Gastrocnemius medialis (tissue), 4 donors: ENCODE data around the gene BIRC6. TPM values are rescaled to one million over a fixed set of nuclear protein-coding genes. Genes with fewer than 3 reads are reported as not detected.

Source experiments
- ATAC-seq, 2 donors: fragments of 150-250 bp; one replicate each; pipeline ENCODE4 v1.9.1; 2016
- DNase-seq, 2 donors: peaks; one replicate each; pipeline ENCODE4 v3.0.0-alpha.2; 2019
- H3K27ac ChIP-seq, 4 donors: fragments of 200-600 bp; sonication (generic); 1 replicate in 1 of 4; 2 replicates in 3 of 4; pipeline ENCODE4 v1.5.1; 2016 to 2018; ENCODE audit warnings: mild to moderate bottlenecking in 2 of 4, moderate library complexity in 1 of 4
- H3K27me3 ChIP-seq, 3 donors: fragments of 200-600 bp; sonication (generic) in 2 of 3; 1 replicate in 1 of 3; 2 replicates in 2 of 3; pipeline versions ENCODE4 v1.5.1 to v1.6.0; 2016 to 2019; ENCODE audit warnings: mild to moderate bottlenecking in 1 of 3, moderate library complexity in 1 of 3
- H3K36me3 ChIP-seq, 2 donors: fragments of 200-600 bp; sonication (generic) in 1 of 2; one replicate each; pipeline ENCODE4 v1.5.1; 2017 to 2018
- H3K4me1 ChIP-seq, 2 donors: fragments of 200-600 bp; sonication (generic) in 1 of 2; one replicate each; pipeline ENCODE4 v1.5.1; 2016 to 2017; ENCODE audit warnings: mild to moderate bottlenecking in 2 of 2
- H3K4me3 ChIP-seq, 4 donors: fragments of 200-600 bp; sonication (generic) in 3 of 4; 1 replicate in 1 of 4; 2 replicates in 3 of 4; pipeline ENCODE4 v1.5.1; 2016 to 2019; ENCODE audit warnings: mild to moderate bottlenecking in 2 of 4
- H3K9me3 ChIP-seq, 3 donors: fragments of 200-600 bp; sonication (generic) in 2 of 3; 1 replicate in 1 of 3; 2 replicates in 2 of 3; pipeline ENCODE4 v1.5.1; 2016 to 2019
- POLR2A ChIP-seq, 2 donors: fragments of 450-650 bp; IDR thresholded peaks; one replicate each; pipeline ENCODE4 v1.6.1; 2017; ENCODE audit warnings: antibody characterized with exemption in 2 of 2, mild to moderate bottlenecking in 2 of 2, moderate library complexity in 2 of 2
- in situ Hi-C, 4 donors: fragments of 200-750 bp; cut with MboI; loops; one replicate each; pipeline versions ENCODE4 v1.15.0 to v1.8.0; 2017; ENCODE audit warnings: low sequenced_read_pairs in 4 of 4
- intact Hi-C: fragments of 100-400 bp; cut with DNase I; formaldehyde crosslinking; loops from one replicate; pipeline ENCODE4 v1.15.1; 2023; ENCODE audit warnings: low total_unique reads
- total RNA-seq, 4 donors: library from RNA; depleted of rRNA; stranded (reverse); fragments of >200 nt; gene quantifications; one replicate each; pipeline versions ENCODE4 v1.1.0 to v1.2.3, GENCODE V29; 2016
- TF ChIP-seq, protein P1 (sequence below), 5 experiments: fragments of 450-650 bp in 3 of 5; fragments of 200-600 bp in 2 of 5; sonication (generic) in 2 of 5; IDR thresholded peaks in 4 of 5; conservative IDR thresholded peaks in 1 of 5; 1 replicate in 4 of 5; 2 replicates in 1 of 5; pipeline ENCODE4 v1.5.1; 2016 to 2019; ENCODE audit warnings: antibody characterized with exemption in 5 of 5, mild to moderate bottlenecking in 3 of 5, moderate library complexity in 3 of 5

BIRC6 gene
- total RNA-seq, 4 donors from 2014 or later, result 60.1 to 107 (median 77.6) TPM

GRCh38 chr2:32463110-32463509 is 106.3 kb downstream of the BIRC6 start:
- TF ChIP-seq, protein P1, sequence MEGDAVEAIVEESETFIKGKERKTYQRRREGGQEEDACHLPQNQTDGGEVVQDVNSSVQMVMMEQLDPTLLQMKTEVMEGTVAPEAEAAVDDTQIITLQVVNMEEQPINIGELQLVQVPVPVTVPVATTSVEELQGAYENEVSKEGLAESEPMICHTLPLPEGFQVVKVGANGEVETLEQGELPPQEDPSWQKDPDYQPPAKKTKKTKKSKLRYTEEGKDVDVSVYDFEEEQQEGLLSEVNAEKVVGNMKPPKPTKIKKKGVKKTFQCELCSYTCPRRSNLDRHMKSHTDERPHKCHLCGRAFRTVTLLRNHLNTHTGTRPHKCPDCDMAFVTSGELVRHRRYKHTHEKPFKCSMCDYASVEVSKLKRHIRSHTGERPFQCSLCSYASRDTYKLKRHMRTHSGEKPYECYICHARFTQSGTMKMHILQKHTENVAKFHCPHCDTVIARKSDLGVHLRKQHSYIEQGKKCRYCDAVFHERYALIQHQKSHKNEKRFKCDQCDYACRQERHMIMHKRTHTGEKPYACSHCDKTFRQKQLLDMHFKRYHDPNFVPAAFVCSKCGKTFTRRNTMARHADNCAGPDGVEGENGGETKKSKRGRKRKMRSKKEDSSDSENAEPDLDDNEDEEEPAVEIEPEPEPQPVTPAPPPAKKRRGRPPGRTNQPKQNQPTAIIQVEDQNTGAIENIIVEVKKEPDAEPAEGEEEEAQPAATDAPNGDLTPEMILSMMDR (IDR thresholded peaks at IDR 0.05 in 4 of 5, conservative IDR thresholded peaks at IDR 0.05 in 1 of 5), result no peak
- TF ChIP-seq POLR2A (IDR thresholded peaks at IDR 0.05), result no peak
- intact Hi-C loops (loop anchor here (5.0 kb wide), 1 partner anchor 36 kb away; no protein-coding TSS in a partner anchor), in situ Hi-C loops (no loop called here)
- Histone ChIP-seq H3K27ac (no peak overlapping the region), H3K27me3 (no peaks in the 10 kb centered on the region), H3K4me1 (no peaks in the 10 kb centered on the region), H3K9me3 (no peaks in the 10 kb centered on the region), H3K36me3 (peaks cover 0 to 51% of the 10 kb centered on the region in 2 donors), H3K4me3 (no peak overlapping the region)
- ATAC-seq (no peak), DNase-seq (no peak)

DNA sequence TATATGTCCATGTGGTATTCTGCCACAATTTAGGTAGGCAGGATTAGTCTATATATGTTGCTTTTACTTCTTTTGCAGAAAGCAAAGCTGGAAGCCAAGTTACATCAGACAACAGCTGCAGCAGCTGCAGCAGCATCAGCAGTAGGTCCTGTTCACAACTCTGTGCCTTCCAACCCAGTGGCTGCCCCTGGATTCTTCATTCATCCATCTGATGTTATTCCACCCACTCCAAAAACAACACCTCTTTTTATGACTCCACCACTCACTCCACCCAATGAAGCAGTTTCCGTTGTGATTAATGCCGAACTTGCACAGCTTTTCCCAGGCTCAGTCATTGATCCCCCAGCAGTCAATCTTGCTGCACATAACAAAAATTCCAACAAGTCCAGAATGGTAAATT is 107.6 kb downstream of the BIRC6 start:
- TF ChIP-seq, protein P1 (IDR thresholded peaks at IDR 0.05 in 4 of 5, conservative IDR thresholded peaks at IDR 0.05 in 1 of 5), result no peak
- TF ChIP-seq POLR2A (IDR thresholded peaks at IDR 0.05), result no peak
- DNase-seq, result no peak
- Histone ChIP-seq H3K9me3 (no peaks in the 10 kb centered on the region), H3K27me3 (no peaks in the 10 kb centered on the region), H3K36me3 (peaks cover 0 to 64% of the 10 kb centered on the region in 2 donors), H3K4me3 (no peak overlapping the region), H3K27ac (no peak overlapping the region), H3K4me1 (no peaks in the 10 kb centered on the region)
- ATAC-seq, result no peak
- intact Hi-C loops (loop anchor here (5.0 kb wide), 1 partner anchor 37 kb away; no protein-coding TSS in a partner anchor), in situ Hi-C loops (no loop called here)

- H3K36me3 ChIP-seq, result peaks cover 0 to 51% of the 10 kb centered on the region in 2 donors
- ATAC-seq (no peak), DNase-seq (no peak)
- no peaks in the 10 kb centered on the region for H3K9me3 ChIP-seq
- in situ Hi-C loops (no loop called here), intact Hi-C loops (no loop called here)
- no peak for TF ChIP-seq POLR2A (IDR thresholded peaks at IDR 0.05)
- TF ChIP-seq, protein P1 (IDR thresholded peaks at IDR 0.05 in 4 of 5, conservative IDR thresholded peaks at IDR 0.05 in 1 of 5), result no peak
- no peaks in the 10 kb centered on the region for H3K27me3 ChIP-seq
- no peak overlapping the region for H3K4me3 ChIP-seq
- H3K27ac ChIP-seq, result no peak overlapping the region
- H3K4me1 ChIP-seq, result no peaks in the 10 kb centered on the region
Observed at GRCh38 chr2:32472605-32473004, 115.8 kb downstream of the BIRC6 start.

DNA sequence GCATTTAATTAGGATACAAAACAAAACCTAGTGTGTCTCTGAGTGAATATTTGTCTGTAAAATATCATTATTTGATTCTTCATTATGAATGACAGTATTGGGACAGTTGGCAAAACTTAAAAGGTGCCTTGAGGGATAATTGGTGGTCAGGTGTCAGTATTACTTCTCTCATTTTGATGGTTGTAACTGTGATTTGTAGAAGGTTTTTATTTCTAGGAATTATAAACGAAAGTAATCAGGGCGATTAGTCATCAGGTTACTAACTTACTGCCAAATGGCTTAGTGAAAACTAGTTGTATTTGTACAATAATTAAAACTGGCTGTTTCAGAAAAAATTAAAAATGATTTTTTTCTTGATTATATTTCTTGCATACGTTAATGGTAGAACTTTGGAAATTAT is 117.6 kb downstream of the BIRC6 start:
- Histone ChIP-seq H3K4me3 (no peak overlapping the region), H3K27me3 (no peaks in the 10 kb centered on the region), H3K27ac (no peak overlapping the region), H3K4me1 (no peaks in the 10 kb centered on the region), H3K9me3 (no peaks in the 10 kb centered on the region), H3K36me3 (peaks cover 0 to 50% of the 10 kb centered on the region in 2 donors)
- ATAC-seq (no peak), DNase-seq (no peak)
- intact Hi-C loops (no loop called here), in situ Hi-C loops (no loop called here)
- TF ChIP-seq POLR2A (IDR thresholded peaks at IDR 0.05), result no peak
- TF ChIP-seq, protein P1 (IDR thresholded peaks at IDR 0.05 in 4 of 5, conservative IDR thresholded peaks at IDR 0.05 in 1 of 5), result no peak
